GM12865 (cell line): ENCODE results near the gene HBZ.
A peak's percentile ranks its signal among the peaks of the same experiment; 100 is the strongest.
"Not testable (repeated sequence)": the region's sequence is repeated elsewhere in the genome, so short reads cannot be mapped to it uniquely, and the experiment has no call there.

Experiments
- DNase-seq: peaks from one replicate; pipeline ENCODE4 v3.0.0; 2010; ENCODE audit warnings: low read depth
- H3K4me3 ChIP-seq: 2 replicates; pipeline ENCODE4 v1.5.1; 2011; ENCODE audit warnings: mild to moderate bottlenecking, low read depth, low read length, control low read depth
- CTCF ChIP-seq: IDR thresholded peaks from 2 replicates; pipeline ENCODE4 v1.5.1; 2011; ENCODE audit warnings: low read length, control low read depth, low read depth, inconsistent platforms; ENCODE audit not compliant: insufficient read depth; ENCODE audit errors: missing control alignments

HBZ gene

GRCh38 chr16:122361-122760 lies 30.1 kb upstream of the HBZ start:
- no peak for TF ChIP-seq CTCF
- no peak overlapping the region for H3K4me3 ChIP-seq
- no peak for DNase-seq

- not testable (repeated sequence) for DNase-seq, H3K4me3 ChIP-seq
Observed at GRCh38 chr16:123558-124350, 28.7 kb upstream of the HBZ start.

GRCh38 chr16:125011-125410 lies 27.4 kb upstream of the HBZ start:
- DNase-seq: no peak
- H3K4me3 ChIP-seq: no peak overlapping the region
- TF ChIP-seq CTCF: no peak

GRCh38 chr16:129075-129474 lies 23.4 kb upstream of the HBZ start:
- no peak overlapping the region for H3K4me3 ChIP-seq
- no peak for TF ChIP-seq CTCF
- DNase-seq: no peak

GRCh38 chr16:130533-131173 lies 21.8 kb upstream of the HBZ start:
- DNase-seq: peak; percentile 37
- no peak overlapping the region for H3K4me3 ChIP-seq
- no peak for TF ChIP-seq CTCF

- no peak for TF ChIP-seq CTCF
- no peak for DNase-seq
- H3K4me3 ChIP-seq: no peak overlapping the region
Observed at GRCh38 chr16:132120-132519, 20.3 kb upstream of the HBZ start.

GRCh38 chr16:133716-134115 lies 18.7 kb upstream of the HBZ start:
- DNase-seq: no peak
- H3K4me3 ChIP-seq: no peak overlapping the region
- no peak for TF ChIP-seq CTCF
